ENCODE data around the gene WNT5A.

The WNT5A gene

DNA sequence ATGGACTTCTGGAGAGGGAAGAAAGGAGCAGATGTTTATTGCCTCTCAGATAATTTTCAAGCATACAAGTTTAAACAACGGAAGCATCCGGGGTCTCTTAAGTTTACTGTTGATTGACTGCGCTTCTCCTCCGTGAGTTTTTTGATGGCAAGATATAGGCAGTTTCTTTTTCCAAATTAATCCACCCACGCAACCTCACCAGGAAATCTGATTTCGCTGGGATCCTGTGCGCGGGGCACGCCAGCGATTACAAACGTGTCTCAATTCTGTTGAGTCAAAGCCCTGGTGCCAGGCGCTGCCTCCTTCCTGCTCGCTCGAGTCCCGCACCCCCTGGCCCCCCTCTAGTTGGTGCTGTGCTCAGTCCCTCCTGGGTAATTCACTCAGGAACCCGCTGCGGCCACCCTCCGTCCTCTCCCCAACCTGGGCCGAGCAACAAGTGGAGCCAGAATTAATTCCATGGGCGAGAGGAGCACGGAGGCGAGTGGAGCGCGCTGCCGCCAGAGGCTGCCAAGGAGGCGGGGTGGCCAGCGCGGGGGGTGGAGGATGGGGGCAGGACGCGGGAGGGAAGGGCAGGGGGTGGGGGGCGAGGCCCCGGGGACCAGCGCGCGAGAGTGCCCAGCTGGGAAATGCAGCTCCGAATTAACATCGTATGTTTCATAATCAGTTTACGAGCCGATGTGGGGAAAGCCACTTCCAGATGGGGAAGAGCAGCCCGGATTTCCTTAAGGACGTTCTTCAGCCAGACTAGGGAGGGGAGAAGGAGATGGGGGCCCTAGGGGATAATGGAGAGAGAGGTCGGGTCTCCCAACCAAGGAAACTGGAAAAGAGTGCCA is 6.0 kb downstream of the WNT5A start:
- WGBS, 2 experiments (ENCODE audit: insufficient coverage in 2 of 2): 10 to 13% methylated on average over 14 to 25 of the region's 42 CpGs
- Histone ChIP-seq H3K27ac (ENCODE audit: low read depth, low read length, severe bottlenecking) (no peak overlapping the region), H3K9me3 (ENCODE audit: control insufficient read depth, low read length) (no peaks in the 10 kb centered on the region), H3K4me1 (ENCODE audit: control insufficient read depth, insufficient read depth, low read length, poor library complexity, severe bottlenecking) (peaks cover 18% of the 10 kb centered on the region), H3K4me3 (ENCODE audit: extremely low read depth, insufficient read depth, low read length, poor library complexity, severe bottlenecking) (peak overlapping the region; percentile 28), H3K36me3 (ENCODE audit: control insufficient read depth, insufficient read depth, low read length) (peaks cover 31% of the 10 kb centered on the region)

DNA sequence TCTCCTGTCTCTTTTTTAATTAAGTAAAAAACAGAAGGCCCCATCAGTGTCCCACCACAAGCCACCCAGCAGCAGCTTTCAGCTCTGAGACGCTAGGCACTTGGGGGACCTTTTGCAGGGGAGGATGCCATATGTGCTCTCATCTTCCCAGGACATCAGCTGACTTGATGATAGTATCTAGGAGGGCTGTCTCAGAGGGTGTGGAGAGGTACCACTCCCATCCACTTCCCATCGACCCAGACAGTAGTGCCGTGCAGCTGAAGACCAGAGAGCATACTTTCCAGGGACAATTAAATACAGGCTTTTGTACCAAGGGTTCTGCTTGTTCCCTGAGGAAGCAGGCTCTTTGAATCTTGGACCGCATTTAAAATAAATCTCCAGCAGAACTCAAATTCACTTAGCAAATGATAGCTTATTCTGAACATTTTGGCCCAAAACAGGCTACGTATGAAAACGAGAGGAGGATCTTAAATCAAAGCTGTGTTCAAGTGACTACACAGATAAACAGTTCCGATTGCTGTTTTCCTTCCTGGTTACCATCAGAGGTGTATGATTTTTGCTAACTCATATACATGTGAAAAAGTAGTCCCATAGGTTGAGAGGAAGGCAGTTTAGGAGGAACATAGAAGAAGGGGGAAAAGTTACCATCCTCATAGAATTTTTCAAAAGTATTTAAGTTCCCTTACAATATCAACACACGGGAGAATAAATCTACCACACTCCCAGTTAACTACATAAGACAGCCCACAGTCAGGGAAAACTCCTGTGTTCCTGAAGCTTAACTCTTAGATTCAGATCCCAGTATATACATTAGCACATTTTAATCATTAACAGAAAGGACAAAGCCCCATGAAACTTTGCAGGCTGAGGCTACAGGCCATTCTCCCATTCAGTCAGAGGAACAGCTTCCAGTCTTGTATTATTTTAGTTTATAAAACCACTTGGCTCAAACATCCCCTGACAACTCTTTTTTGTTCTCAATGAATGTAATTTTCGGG is 9.5 kb downstream of the WNT5A start:
- H3K4me3 ChIP-seq (ENCODE audit: extremely low read depth, insufficient read depth, low read length, poor library complexity, severe bottlenecking): no peak overlapping the region
- peak overlapping the region; percentile 23 for H3K27ac ChIP-seq (ENCODE audit: low read depth, low read length, severe bottlenecking)
- no peaks in the 10 kb centered on the region for H3K9me3 ChIP-seq (ENCODE audit: control insufficient read depth, low read length)
- H3K36me3 ChIP-seq (ENCODE audit: control insufficient read depth, insufficient read depth, low read length): peaks cover 48% of the 10 kb centered on the region
- peaks cover 13% of the 10 kb centered on the region for H3K4me1 ChIP-seq (ENCODE audit: control insufficient read depth, insufficient read depth, low read length, poor library complexity, severe bottlenecking)
- WGBS, 2 experiments (ENCODE audit: insufficient coverage in 2 of 2): 86 to 100% methylated on average over 3 to 6 of the region's 9 CpGs

DNA sequence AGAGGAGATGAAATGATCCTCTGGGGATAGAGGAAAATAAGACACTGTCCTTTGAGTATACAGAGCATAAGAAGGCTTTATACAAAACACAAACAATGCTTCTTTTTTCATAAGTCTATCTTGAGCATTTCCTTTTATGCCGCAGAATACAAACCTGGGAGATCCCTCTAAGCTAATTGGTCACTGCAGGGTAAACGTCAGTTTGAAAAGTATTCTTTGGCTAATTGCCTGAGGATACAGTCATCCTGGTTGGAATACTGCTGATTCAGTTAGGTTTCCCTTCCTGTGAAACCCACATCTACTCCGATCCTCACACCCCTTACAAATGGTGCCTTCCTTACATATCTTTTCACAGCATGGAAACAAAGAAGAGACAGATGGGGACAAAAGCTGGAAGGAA is 10.6 kb downstream of the WNT5A start:
- Histone ChIP-seq H3K9me3 (ENCODE audit: control insufficient read depth, low read length) (no peaks in the 10 kb centered on the region), H3K4me3 (ENCODE audit: extremely low read depth, insufficient read depth, low read length, poor library complexity, severe bottlenecking) (no peak overlapping the region), H3K4me1 (ENCODE audit: control insufficient read depth, insufficient read depth, low read length, poor library complexity, severe bottlenecking) (peaks cover 5% of the 10 kb centered on the region), H3K36me3 (ENCODE audit: control insufficient read depth, insufficient read depth, low read length) (peaks cover 58% of the 10 kb centered on the region), H3K27ac (ENCODE audit: low read depth, low read length, severe bottlenecking) (no peak overlapping the region)
- WGBS, 2 experiments (ENCODE audit: insufficient coverage in 2 of 2): 81% methylated on average over 2 of the region's 3 CpGs; no CpG with 5 or more reads in 1 of the 2 experiments

DNA sequence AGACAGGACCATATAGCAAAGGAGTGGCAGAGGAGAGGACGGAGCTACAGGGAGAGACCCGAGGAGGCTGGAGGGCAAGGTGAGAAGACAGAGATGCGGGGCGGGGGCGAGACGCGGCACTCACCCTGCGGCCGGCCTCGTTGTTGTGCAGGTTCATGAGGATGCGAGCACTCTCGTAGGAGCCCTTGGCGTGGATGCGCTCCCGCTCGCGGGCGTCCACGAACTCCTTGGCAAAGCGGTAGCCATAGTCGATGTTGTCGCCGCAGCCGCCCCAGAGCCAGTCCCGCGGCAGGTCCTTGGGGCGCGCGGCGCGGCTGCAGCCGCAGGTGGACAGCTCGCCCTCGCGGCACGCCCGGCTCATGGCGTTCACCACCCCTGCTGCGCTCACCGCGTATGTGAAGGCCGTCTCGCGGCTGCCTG is 12.9 kb downstream of the WNT5A start:
- Histone ChIP-seq H3K4me3 (ENCODE audit: extremely low read depth, insufficient read depth, low read length, poor library complexity, severe bottlenecking) (no peak overlapping the region), H3K27ac (ENCODE audit: low read depth, low read length, severe bottlenecking) (no peak overlapping the region), H3K36me3 (ENCODE audit: control insufficient read depth, insufficient read depth, low read length) (peaks cover 65% of the 10 kb centered on the region), H3K4me1 (ENCODE audit: control insufficient read depth, insufficient read depth, low read length, poor library complexity, severe bottlenecking) (no peaks in the 10 kb centered on the region), H3K9me3 (ENCODE audit: control insufficient read depth, low read length) (no peaks in the 10 kb centered on the region)
- 97 to 98% methylated on average over 18 to 44 of the region's 44 CpGs for WGBS, 2 experiments (ENCODE audit: insufficient coverage in 2 of 2)

DNA sequence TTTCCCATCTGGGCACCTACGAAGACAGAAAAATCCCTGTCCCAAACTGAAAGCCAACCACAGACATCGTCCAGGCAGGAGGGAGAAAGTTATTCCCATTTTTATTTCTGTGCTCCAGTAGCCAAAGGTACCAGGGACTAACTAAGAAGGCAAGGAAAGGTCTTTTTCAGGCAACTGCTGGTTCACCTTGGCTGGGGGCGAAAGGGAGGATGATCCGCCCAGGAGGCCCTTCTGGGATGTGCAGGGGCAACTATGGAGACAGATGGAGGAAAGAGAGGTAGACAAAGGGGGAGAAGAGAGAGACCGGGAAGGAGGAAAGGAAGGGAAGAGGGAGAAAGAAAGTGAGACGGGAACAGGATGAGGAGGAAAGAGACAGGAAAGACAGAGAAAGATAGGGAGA is 13.3 kb downstream of the WNT5A start:
- peaks cover 2% of the 10 kb centered on the region for H3K4me1 ChIP-seq (ENCODE audit: control insufficient read depth, insufficient read depth, low read length, poor library complexity, severe bottlenecking)
- 91 to 94% methylated on average over 5 to 6 of the region's 6 CpGs for WGBS, 2 experiments (ENCODE audit: insufficient coverage in 2 of 2)
- H3K9me3 ChIP-seq (ENCODE audit: control insufficient read depth, low read length): no peaks in the 10 kb centered on the region
- peaks cover 63% of the 10 kb centered on the region for H3K36me3 ChIP-seq (ENCODE audit: control insufficient read depth, insufficient read depth, low read length)
- H3K4me3 ChIP-seq (ENCODE audit: extremely low read depth, insufficient read depth, low read length, poor library complexity, severe bottlenecking): no peak overlapping the region
- no peak overlapping the region for H3K27ac ChIP-seq (ENCODE audit: low read depth, low read length, severe bottlenecking)

DNA sequence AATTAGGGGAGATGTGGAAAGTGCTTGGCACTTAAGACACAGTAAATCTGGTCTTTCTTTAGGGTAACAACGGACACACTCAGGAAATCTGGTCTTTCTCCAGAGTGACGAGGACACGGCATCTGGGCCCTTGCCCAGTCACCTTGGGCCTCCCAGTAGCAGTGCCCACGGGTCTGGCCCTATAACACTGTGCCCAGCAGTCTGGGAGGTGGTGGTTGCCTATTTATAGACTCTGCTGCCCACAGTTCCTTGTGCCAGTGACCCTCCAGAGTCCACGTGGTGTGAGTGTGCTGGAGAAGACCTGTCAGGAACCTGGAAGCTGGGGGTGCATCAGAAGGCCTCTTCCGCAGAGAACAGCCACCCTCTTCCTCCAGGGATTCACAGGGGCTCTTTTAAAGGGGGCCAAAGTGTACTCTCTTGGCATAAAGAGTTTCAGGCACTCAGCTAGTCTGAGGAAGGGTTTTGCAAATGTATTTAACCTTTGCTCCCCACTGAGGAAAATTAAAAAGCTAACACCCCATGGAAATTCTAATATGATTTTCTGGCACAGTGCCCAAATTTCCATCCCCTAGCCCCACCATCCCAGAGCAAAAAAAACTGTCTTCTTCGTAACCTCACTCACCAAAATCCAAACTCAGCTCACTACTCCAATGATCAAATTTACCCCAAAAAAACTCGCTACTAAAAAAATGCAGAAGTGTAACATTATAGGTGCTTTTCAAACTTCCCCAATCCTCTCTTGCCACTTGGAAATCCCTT is 15.4 kb downstream of the WNT5A start:
- peaks cover 16% of the 10 kb centered on the region for H3K4me1 ChIP-seq (ENCODE audit: control insufficient read depth, insufficient read depth, low read length, poor library complexity, severe bottlenecking)
- 95 to 97% methylated on average over 6 to 7 of the region's 8 CpGs for WGBS, 2 experiments (ENCODE audit: insufficient coverage in 2 of 2)
- no peaks in the 10 kb centered on the region for H3K9me3 ChIP-seq (ENCODE audit: control insufficient read depth, low read length)
- H3K27ac ChIP-seq (ENCODE audit: low read depth, low read length, severe bottlenecking): no peak overlapping the region
- peaks cover 52% of the 10 kb centered on the region for H3K36me3 ChIP-seq (ENCODE audit: control insufficient read depth, insufficient read depth, low read length)
- H3K4me3 ChIP-seq (ENCODE audit: extremely low read depth, insufficient read depth, low read length, poor library complexity, severe bottlenecking): no peak overlapping the region

DNA sequence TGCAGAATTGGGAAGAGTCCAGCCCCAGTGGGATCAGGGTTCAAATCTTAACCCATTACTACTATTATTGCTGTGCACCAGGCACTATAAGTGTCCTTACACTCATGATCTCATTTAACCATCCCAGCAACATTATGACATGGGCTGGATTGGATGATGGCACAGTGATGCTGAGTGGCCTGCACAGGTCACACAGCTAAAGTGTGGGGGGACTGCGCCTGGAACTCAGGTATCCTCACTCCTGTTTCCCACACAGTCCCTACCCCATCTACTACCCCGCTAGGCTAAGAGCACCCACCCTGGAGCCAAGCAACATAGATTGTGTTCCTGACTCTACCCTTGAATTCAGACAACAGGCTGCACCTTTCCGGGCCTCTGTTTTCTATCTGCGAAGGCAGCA is 16.0 kb downstream of the WNT5A start:
- H3K36me3 ChIP-seq (ENCODE audit: control insufficient read depth, insufficient read depth, low read length): peaks cover 46% of the 10 kb centered on the region
- H3K9me3 ChIP-seq (ENCODE audit: control insufficient read depth, low read length): no peaks in the 10 kb centered on the region
- WGBS, 2 experiments (ENCODE audit: insufficient coverage in 2 of 2): 100% methylated on average over 1 to 2 of the region's 4 CpGs
- H3K4me1 ChIP-seq (ENCODE audit: control insufficient read depth, insufficient read depth, low read length, poor library complexity, severe bottlenecking): peaks cover 17% of the 10 kb centered on the region
- H3K27ac ChIP-seq (ENCODE audit: low read depth, low read length, severe bottlenecking): no peak overlapping the region
- no peak overlapping the region for H3K4me3 ChIP-seq (ENCODE audit: extremely low read depth, insufficient read depth, low read length, poor library complexity, severe bottlenecking)

DNA sequence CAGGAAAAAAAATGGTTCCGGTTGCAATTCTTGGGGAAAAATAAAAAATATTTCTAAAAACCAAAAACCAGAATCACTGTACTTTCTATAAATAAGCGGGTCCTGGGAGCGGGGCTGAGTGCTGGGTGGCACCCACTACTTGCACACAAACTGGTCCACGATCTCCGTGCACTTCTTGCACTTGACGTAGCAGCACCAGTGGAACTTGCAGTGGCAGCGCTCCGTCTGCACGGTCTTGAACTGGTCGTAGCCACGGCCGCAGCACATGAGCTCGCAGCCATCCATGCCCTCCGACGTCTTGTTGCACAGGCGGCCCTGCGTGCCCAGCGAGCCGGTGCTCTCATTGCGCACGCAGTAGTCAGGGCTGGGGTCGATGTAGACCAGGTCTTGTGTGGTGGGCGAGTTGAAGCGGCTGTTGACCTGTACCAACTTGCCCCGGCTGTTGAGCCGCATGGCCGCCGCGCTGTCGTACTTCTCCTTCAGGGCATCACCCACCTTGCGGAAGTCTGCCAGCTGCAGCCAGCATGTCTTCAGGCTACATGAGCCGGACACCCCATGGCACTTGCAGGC is 17.1 kb downstream of the WNT5A start:
- WGBS, 2 experiments (ENCODE audit: insufficient coverage in 2 of 2): 94 to 98% methylated on average over 27 to 31 of the region's 32 CpGs
- Histone ChIP-seq H3K9me3 (ENCODE audit: control insufficient read depth, low read length) (no peaks in the 10 kb centered on the region), H3K36me3 (ENCODE audit: control insufficient read depth, insufficient read depth, low read length) (peaks cover 45% of the 10 kb centered on the region), H3K4me1 (ENCODE audit: control insufficient read depth, insufficient read depth, low read length, poor library complexity, severe bottlenecking) (peaks cover 17% of the 10 kb centered on the region), H3K27ac (ENCODE audit: low read depth, low read length, severe bottlenecking) (no peak overlapping the region), H3K4me3 (ENCODE audit: extremely low read depth, insufficient read depth, low read length, poor library complexity, severe bottlenecking) (no peak overlapping the region)

DNA sequence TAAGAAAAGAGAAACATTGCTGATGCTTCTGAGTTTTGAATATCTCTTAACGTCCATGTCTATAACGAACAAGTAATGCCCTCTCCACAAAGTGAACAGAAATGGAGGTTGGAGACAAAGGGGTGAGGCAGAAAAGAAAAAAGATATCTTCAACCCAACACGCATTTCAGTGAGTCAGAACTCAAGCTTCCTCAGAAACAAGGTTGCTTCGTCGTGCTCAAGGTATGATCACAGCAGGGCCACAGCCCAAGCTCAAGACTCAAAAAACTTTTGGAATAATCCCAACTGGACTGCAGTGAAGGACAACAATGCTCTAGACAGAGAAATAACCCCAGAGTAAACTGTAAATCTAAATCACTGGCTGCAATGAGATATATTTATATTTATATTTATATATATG is 18.9 kb downstream of the WNT5A start:
- WGBS, 2 experiments (ENCODE audit: insufficient coverage in 2 of 2): 69 to 84% methylated on average over 2 to 4 of the region's 5 CpGs
- Histone ChIP-seq H3K9me3 (ENCODE audit: control insufficient read depth, low read length) (no peaks in the 10 kb centered on the region), H3K4me1 (ENCODE audit: control insufficient read depth, insufficient read depth, low read length, poor library complexity, severe bottlenecking) (peaks cover 17% of the 10 kb centered on the region), H3K27ac (ENCODE audit: low read depth, low read length, severe bottlenecking) (no peak overlapping the region), H3K36me3 (ENCODE audit: control insufficient read depth, insufficient read depth, low read length) (peaks cover 39% of the 10 kb centered on the region), H3K4me3 (ENCODE audit: extremely low read depth, insufficient read depth, low read length, poor library complexity, severe bottlenecking) (no peak overlapping the region)

DNA sequence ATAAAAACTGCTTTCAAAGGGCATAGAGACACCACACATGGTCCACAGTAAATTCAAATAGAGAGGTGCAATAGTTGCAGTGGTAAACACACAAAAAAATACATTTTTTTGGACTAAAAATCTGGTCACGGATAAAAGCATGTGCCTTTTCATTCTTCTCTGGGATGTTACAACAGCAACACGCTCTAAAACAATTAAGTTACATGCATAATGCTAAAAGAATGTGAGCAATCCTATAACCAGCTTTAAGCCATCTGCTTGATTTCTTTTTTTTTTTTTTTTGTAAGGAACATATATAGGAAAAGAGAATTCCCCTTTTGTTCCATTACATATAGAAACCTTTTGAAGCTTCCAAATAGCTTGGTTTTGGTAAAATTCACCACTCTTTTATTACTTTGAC is 20.0 kb downstream of the WNT5A start:
- H3K36me3 ChIP-seq (ENCODE audit: control insufficient read depth, insufficient read depth, low read length): peaks cover 29% of the 10 kb centered on the region
- WGBS, 2 experiments (ENCODE audit: insufficient coverage in 2 of 2): 100% methylated on average over 1 to 2 of the region's 2 CpGs
- peaks cover 17% of the 10 kb centered on the region for H3K4me1 ChIP-seq (ENCODE audit: control insufficient read depth, insufficient read depth, low read length, poor library complexity, severe bottlenecking)
- H3K9me3 ChIP-seq (ENCODE audit: control insufficient read depth, low read length): no peaks in the 10 kb centered on the region
- no peak overlapping the region for H3K4me3 ChIP-seq (ENCODE audit: extremely low read depth, insufficient read depth, low read length, poor library complexity, severe bottlenecking)
- peak overlapping the region; percentile 1 for H3K27ac ChIP-seq (ENCODE audit: low read depth, low read length, severe bottlenecking)
